GM18505 (cell line): ENCODE data around the gene MARCO.
"Not testable (repeated sequence)": the region's sequence is repeated elsewhere in the genome, so short reads cannot be mapped to it uniquely, and the experiment has no call there.

Experiments used
- ATAC-seq: cut with Tn5 transposase; IDR thresholded peaks from one replicate; pipeline ENCODE4 v1.9.1; 2021; ENCODE audit not compliant: unreplicated experiment
- POLR2A ChIP-seq: IDR thresholded peaks from 4 replicates; pipeline ENCODE4 v1.6.1; 2011; ENCODE audit warnings: borderline replicate concordance; ENCODE audit not compliant: insufficient read depth, insufficient read length; ENCODE audit errors: extremely low read depth

The MARCO gene

GRCh38 chr2:118987886-118988285 lies 45.9 kb downstream of the MARCO start:
- ATAC-seq, result no peak
- TF ChIP-seq POLR2A, result no peak

- TF ChIP-seq POLR2A, result no peak
- no peak for ATAC-seq
Observed at GRCh38 chr2:118988706-118989105, 46.7 kb downstream of the MARCO start.

DNA sequence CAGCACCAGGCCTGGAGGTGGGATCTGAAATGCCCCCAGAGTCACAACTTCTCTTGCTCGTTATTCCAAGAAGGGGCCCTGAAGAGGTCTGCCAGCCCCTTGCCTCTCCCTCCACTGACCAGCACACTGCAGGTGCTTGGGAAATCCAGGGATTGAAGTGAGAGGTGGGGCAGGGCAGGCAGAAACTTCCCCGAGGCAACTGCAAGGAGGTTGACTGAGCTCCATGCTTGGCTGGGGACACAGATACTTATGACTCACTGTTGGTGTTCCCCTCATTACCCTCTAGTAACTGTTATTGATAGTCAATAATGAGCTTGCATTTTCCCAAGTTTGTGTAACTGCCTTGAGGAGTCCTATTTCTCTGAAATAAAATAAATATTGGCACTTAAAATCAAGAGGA lies 47.5 kb downstream of the MARCO start:
- ATAC-seq, result peak; percentile 73
- TF ChIP-seq POLR2A, result no peak

DNA sequence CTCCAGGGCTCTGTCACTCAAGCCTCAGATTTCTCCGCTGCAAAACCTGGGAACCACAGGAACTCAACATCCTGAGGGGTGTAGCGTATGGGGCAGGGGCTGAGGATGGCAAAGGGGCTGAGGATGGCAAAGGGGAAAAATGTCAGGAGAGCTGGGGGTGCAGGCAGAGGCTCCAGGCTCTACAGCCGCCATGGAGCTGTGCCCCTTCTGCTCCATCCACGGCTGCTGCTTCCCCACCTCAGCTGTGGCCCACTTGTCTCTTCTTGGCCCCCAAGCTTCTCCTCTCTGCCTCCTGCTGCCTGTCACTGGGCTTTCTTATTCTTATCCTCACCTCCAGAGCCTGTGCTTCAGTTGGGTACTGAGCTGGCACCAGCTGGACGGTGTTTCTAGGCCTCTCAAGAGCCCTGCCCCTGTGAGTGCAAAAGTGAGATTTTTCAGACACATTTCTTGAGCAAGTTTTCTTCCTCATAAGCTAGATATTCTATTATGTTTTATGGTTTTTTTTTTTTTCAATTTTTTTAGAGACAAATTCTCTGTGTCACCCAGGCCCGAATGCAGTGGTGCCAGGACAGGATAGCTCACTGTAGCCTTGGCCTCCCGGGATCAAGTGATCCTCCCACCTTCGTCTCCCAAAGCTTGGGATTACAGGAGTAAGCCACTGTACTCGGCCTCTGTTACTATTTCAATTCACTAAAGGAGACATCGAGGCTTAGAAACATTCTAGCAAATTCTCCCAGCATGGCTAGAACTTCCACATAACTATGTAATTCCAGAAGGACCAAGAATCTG lies 49.0 kb downstream of the MARCO start:
- TF ChIP-seq POLR2A, result no peak
- no peak for ATAC-seq

DNA sequence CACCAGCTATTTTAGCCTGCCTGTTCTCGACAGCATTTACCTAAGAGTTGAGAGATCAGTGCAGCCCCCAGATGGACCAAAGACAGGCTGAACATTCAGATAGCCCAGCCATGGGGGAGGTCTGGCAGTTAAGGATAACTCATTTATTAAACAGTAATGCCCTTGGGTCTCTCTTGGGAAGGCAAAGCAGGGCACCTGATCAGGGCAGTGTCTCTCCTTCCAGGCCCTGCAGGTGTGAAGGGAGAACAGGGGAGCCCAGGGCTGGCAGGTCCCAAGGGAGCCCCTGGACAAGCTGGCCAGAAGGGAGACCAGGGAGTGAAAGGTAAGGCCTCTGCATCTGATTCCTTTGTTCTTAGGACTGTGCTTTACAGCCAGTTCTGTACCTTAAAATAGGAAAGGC lies 49.6 kb downstream of the MARCO start:
- no peak for ATAC-seq
- no peak for TF ChIP-seq POLR2A

DNA sequence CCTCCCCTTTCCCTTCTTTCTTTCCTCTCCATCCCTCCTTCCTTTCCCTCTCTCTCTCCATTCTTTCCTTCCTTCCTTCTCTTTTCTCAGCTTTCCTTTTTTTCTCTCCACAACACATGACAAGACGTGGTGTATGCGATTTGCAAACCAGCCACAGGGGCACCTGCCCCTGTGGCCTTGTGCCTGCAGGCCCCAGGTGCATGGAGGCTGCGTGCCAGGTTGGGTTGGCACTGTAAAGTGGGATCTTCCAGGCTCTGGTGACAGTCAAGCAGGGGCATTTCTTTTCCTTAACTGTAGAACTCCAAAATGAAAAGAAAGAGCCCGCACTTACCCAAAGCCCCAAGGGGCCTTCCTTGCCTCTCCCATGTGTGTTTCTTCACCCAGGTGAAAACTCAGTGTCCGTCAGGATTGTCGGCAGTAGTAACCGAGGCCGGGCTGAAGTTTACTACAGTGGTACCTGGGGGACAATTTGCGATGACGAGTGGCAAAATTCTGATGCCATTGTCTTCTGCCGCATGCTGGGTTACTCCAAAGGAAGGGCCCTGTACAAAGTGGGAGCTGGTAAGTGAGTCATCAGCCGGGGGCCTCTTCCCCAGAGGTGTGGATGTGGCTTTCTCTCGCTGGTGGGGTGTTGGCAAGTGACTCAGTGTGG lies 50.9 kb downstream of the MARCO start:
- no peak for TF ChIP-seq POLR2A
- ATAC-seq, result no peak

DNA sequence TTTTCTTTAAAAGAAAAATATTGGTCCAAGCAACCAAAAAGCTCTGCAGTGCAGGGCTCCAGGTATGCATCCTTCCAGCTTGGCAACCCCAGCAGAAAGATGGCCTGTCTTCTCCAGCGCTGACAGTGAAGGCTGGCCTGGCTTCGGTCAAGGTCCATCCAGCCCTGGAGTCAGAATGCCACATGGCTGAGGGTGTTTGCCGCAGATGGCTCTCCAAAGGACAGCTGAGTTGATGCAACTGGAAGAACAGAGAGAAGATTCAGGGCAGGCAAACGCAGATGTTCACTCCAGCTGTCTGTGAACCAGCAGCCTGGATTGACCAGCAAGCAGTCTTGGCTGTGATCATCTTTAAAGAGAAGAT lies 51.4 kb downstream of the MARCO start:
- no peak for ATAC-seq
- no peak for TF ChIP-seq POLR2A

- TF ChIP-seq POLR2A, result no peak
- ATAC-seq, result no peak
Observed at GRCh38 chr2:118994172-118994700, 52.2 kb downstream of the MARCO start.

DNA sequence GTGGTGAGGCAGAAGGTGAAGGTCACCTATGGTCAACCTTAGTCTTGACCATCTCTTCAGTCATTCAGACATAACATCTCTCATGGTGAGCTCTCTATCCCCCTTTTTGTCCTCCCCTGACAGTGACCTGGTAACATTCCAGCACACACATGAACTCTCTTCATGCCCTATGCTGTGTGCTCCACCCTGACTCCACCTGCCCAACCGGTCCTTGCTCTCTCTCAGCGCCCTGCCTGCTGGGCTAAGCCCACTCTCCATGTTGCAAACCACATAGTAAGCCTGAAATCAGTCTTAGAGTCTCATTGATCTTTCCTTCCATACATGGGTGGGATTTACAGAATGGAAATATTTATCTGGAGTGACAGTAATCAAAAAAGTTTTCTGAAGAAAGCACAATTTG lies 52.8 kb downstream of the MARCO start:
- no peak for TF ChIP-seq POLR2A

DNA sequence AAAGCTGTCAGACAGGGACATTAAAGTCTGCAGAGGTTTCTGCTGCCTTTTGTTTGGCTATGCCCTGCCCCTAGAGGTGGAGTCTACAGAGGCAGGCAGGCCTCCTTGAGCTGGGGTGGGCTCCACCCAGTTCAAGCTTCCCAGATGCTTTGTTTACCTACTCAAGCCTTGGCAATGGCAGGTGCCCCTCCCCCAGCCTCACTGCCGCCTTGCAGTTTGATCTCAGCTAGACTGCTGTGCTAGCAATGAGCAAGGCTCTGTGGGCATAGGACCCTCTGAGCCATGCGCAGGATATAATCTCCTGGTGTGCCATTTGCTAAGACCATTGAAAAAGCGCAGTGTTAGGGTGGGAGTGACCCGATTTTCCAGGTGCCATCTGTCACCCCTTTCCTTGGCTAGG lies 61.9 kb downstream of the MARCO start:
- ATAC-seq, result not testable (repeated sequence)

More for the DNA sequence above, 52.8 kb downstream of the MARCO start:
- no peak for ATAC-seq

DNA sequence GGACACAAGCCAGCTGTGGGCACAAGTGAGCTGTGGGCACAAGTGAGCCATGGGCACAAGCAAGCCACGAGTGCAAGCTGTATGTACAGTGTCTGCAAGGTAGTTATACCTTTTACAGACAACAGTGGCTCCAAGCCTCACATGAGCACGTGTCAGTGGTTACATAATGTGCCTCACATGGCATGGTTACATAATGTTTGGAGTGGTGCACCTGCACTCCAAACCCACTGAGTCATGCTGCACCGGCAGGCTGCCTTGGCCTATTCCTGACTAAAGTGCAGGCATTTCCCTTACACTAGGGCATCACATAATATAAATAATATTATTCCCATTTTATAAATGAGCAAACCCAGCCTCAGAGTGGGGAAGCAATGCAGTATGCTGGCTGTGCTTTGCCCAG lies 62.6 kb downstream of the MARCO start:
- no peak for ATAC-seq
- TF ChIP-seq POLR2A, result no peak

DNA sequence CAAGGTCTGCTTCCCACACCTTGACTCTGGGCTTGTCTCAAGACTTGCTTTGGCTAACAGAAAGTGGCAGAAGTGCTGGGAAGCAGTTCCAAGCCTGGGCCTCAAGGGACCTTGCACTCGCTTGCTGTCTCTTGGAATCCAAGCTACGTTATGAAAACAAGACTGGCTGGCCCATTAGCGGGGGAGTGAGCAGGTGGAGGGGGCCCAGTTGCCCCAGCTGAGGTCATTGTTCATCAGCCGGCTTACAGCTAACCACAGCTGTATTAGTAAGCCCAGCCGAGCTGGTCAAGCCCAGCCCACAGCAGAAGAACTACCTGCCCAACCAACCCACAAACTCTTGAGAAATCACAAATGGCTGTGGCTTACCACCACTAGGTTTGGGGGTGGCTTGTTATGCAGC lies 63.1 kb downstream of the MARCO start:
- no peak for ATAC-seq
- no peak for TF ChIP-seq POLR2A

GRCh38 chr2:119005555-119005954 lies 63.6 kb downstream of the MARCO start:
- ATAC-seq, result no peak
- TF ChIP-seq POLR2A, result no peak

DNA sequence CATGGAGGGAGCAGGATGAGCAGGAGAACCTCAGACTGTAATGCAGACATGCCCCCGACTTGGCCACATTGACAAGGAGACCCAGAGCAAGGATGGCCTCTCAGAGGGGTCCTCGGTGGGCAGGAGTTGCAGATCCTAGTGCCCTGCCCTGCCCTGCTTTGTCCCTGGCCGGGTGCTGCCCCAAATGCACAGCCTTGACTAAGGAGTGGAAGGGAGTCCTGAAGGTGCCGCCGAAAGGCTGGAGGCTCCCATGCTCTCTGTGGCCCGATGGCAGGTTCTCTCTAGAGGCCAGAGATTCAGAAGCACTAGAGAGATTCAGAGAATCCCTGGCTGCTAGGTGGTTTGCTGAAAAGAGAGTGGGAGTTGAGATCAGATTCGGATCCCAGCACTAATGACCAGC lies 64.4 kb downstream of the MARCO start:
- no peak for TF ChIP-seq POLR2A
- ATAC-seq, result no peak
